B cell (primary cell): ENCODE results near the gene NCEH1. TPM values are rescaled to one million over a fixed set of nuclear protein-coding genes. Genes with fewer than 3 reads are reported as not detected.

Experiments used
- ATAC-seq: fragments of 200-7000 bp; cut with Tn5 transposase; one replicate; pipeline ENCODE4 v1.10.0; 2021; ENCODE audit warnings: low read depth, mild to moderate bottlenecking, moderate number of reproducible peaks, moderate library complexity
- CTCF ChIA-PET: fragments of 350-600 bp; sonication (Branson Sonifier 250); formaldehyde crosslinking; loops from one replicate; lab custom pipeline; 2021; ENCODE audit warnings: antibody characterized with exemption, inconsistent platforms; lab: Charles Lee
- POLR2A ChIA-PET: fragments of 350-600 bp; sonication (Branson Sonifier 250); formaldehyde crosslinking; loops from one replicate; lab custom pipeline; 2021; ENCODE audit warnings: antibody characterized with exemption; lab: Charles Lee
- DNase-seq: peaks from one replicate; pipeline ENCODE4 v3.0.0; 2013
- H2AFZ ChIP-seq: 2 replicates; pipeline ENCODE4 v1.6.1; 2012; ENCODE audit warnings: mild to moderate bottlenecking, low read depth, low read length; ENCODE audit not compliant: insufficient read depth, poor library complexity, severe bottlenecking
- H3K27ac ChIP-seq, 2 donors: 1 replicate in 1 of 2; 2 replicates in 1 of 2; pipeline ENCODE4 v1.5.1; 2012 to 2013; ENCODE audit warnings: low read length in 2 of 2, mild to moderate bottlenecking in 2 of 2, moderate library complexity in 1 of 2
- H3K27me3 ChIP-seq, 4 experiments: fragments of 200-600 bp in 1 of 4; sonication (generic) in 1 of 4; replicated peaks in 1 of 4; 1 replicate in 2 of 4; 2 replicates in 2 of 4; pipeline versions ENCODE4 v1.6.1 to v1.7.0; 2013 to 2016; ENCODE audit warnings: low read length in 3 of 4, mild to moderate bottlenecking in 2 of 4, mixed read lengths in 1 of 4, moderate library complexity in 1 of 4; ENCODE audit not compliant: insufficient read depth in 4 of 4, control insufficient read depth in 3 of 4; ENCODE audit errors: control extremely low read depth in 1 of 4
- H3K36me3 ChIP-seq, 2 experiments: replicated peaks in 1 of 2; 1 replicate in 1 of 2; 2 replicates in 1 of 2; pipeline versions ENCODE4 v1.6.1 to v1.7.1; 2013; ENCODE audit warnings: low read length in 1 of 2; ENCODE audit not compliant: insufficient read depth in 2 of 2, control insufficient read depth in 1 of 2; ENCODE audit errors: control extremely low read depth in 1 of 2, extremely low read depth in 1 of 2
- H3K4me1 ChIP-seq, 2 donors: fragments of 200-600 bp in 1 of 2; sonication (generic) in 1 of 2; 1 replicate in 1 of 2; 2 replicates in 1 of 2; pipeline versions ENCODE4 v1.5.1 to v1.6.1; 2013 to 2017; ENCODE audit warnings: low read length in 2 of 2; ENCODE audit not compliant: control insufficient read depth in 2 of 2, insufficient read depth in 2 of 2
- H3K4me2 ChIP-seq: replicated peaks from 2 replicates; pipeline ENCODE3; 2012; ENCODE audit warnings: mild to moderate bottlenecking, low read depth, low read length; ENCODE audit not compliant: poor library complexity, severe bottlenecking
- H3K4me3 ChIP-seq, 5 experiments: fragments of 200-600 bp in 1 of 5; sonication (generic) in 1 of 5; 1 replicate in 3 of 5; 2 replicates in 2 of 5; pipeline versions ENCODE4 v1.5.1 to v1.7.0; 2011 to 2016; ENCODE audit warnings: low read length in 4 of 5, mild to moderate bottlenecking in 4 of 5, low read depth in 2 of 5, control low read depth in 1 of 5, moderate library complexity in 1 of 5; ENCODE audit not compliant: insufficient read depth in 1 of 5; ENCODE audit errors: control extremely low read depth in 1 of 5, extremely low read depth in 1 of 5
- H3K79me2 ChIP-seq: fragments of 200-600 bp; sonication (generic); one replicate; pipeline ENCODE4 v1.6.0; 2016; ENCODE audit warnings: low read length; ENCODE audit not compliant: control insufficient read depth, insufficient read depth
- H3K9ac ChIP-seq: fragments of 200-600 bp; sonication (generic); 2 replicates; pipeline ENCODE4 v1.6.1; 2017; ENCODE audit warnings: mild to moderate bottlenecking, low read length, moderate library complexity
- H3K9me3 ChIP-seq, 3 donors: one replicate each; pipeline versions ENCODE4 v1.6.1 to v1.7.1; 2013; ENCODE audit warnings: low read length in 2 of 3; ENCODE audit not compliant: control insufficient read depth in 2 of 3, insufficient read depth in 1 of 3; ENCODE audit errors: control extremely low read depth in 1 of 3
- H4K20me1 ChIP-seq: 2 replicates; pipeline ENCODE4 v1.6.0; 2012; ENCODE audit warnings: mild to moderate bottlenecking, low read length; ENCODE audit not compliant: insufficient read depth, control insufficient read depth, poor library complexity, severe bottlenecking
- H3K27ac Mint-ChIP-seq: one replicate; pipeline ENCODE4 v1.8.0; 2021; ENCODE audit warnings: mixed read lengths
- H3K27me3 Mint-ChIP-seq: one replicate; pipeline ENCODE4 v1.8.0; 2021; ENCODE audit warnings: mixed read lengths
- H3K4me1 Mint-ChIP-seq: one replicate; pipeline ENCODE4 v1.8.0; 2021; ENCODE audit warnings: mixed read lengths
- H3K4me3 Mint-ChIP-seq: one replicate; pipeline ENCODE4 v1.8.0; 2021; ENCODE audit warnings: mixed read lengths
- H3K9me3 Mint-ChIP-seq: one replicate; pipeline ENCODE4 v1.8.0; 2022; ENCODE audit warnings: mixed read lengths; ENCODE audit not compliant: insufficient read depth
- EZH2 ChIP-seq: IDR thresholded peaks from 2 replicates; pipeline ENCODE4 v1.6.1; 2012; ENCODE audit warnings: borderline replicate concordance, low read depth, mild to moderate bottlenecking, moderate library complexity, low read length; ENCODE audit not compliant: insufficient read depth, poor library complexity, severe bottlenecking
- WGBS: methylation state at CpG from one replicate; pipeline ENCODE4 v1.1.5; 2013; ENCODE audit warnings: missing lambda C conversion rate; ENCODE audit not compliant: insufficient coverage; 5-methylcytosine and 5-hydroxymethylcytosine counted together
- intact Hi-C: fragments of 100-400 bp; cut with micrococcal nuclease; formaldehyde crosslinking; loops from one replicate; pipeline ENCODE4 v1.10.0; 2022
- polyA plus RNA-seq: library from polyadenylated mRNA; depleted of rRNA; stranded (reverse); fragments of >200 nt; gene quantifications from 2 replicates; pipeline ENCODE4 v1.2.3, GENCODE V29; 2012
- total RNA-seq, 2 donors: library from RNA; stranded (reverse); fragments of 120-200 nt in 1 of 2; gene quantifications; 1 replicate in 1 of 2; 2 replicates in 1 of 2; pipeline versions ENCODE4 v1.2.3 to v1.2.4, GENCODE V29; 2013 to 2022
- TF ChIP-seq, protein P1 (sequence below): fragments of 200-600 bp; IDR thresholded peaks from one replicate; pipeline ENCODE4 v1.8.0; 2022; ENCODE audit warnings: antibody characterized with exemption, mild to moderate bottlenecking

The NCEH1 gene
- total and polyA plus RNA-seq, 2 donors (not counting 1 experiment from before 2014, with no cell fraction given) = 3.4 to 8.6 TPM

DNA sequence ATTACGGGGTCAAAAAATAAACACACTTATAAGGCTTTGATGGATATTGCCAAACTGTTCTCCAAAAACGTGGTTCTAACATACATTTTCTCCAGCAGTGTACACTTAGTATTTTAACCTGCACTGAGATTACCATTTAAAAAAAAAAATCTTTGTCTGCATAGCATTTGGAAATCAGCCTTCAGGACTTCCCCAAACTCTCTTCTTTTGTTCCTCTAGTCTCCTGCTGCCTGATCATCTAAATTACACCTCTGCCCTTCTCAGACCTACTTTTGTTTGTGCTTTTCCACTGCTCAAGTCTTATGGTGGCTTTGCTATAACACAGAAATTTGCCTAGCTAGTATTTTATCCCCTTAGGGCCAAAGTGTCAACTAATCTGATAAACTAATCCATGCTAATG is 3.8 kb downstream of the NCEH1 start:
- H3K27ac Mint-ChIP-seq = no peak overlapping the region
- POLR2A ChIA-PET = no interaction called here
- no peaks in the 10 kb centered on the region for H3K9me3 ChIP-seq

DNA sequence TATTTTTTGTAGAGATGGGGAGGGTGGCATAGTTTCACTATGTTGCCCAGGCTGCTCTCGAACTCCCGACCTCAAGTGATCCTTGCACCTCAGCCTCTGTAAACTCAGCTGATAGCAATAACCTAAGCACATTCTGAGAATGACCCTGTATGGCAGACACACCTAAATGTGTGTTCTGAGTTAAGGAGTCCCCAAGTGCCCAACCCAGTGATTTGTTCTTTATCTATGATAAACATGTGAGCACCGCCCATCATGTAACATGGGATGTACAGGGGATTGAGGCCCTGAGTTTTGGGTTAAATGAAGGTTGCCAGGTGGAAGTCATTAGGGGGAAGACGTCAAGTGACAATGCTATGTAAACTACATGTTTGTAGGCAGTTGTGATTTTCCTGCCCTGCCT is 5.7 kb downstream of the NCEH1 start:
- H3K4me3 ChIP-seq = no peak overlapping the region
- CTCF ChIA-PET = interaction anchor here (1.4 kb wide), 3 partner anchors 9 to 110 kb away, joined by 3 to 4 read pairs (median 3); no protein-coding TSS in a partner anchor

More for the DNA sequence above, 3.8 kb downstream of the NCEH1 start:
- H3K27me3 ChIP-seq = no peaks in the 10 kb centered on the region
- peaks cover 15 to 23% of the 10 kb centered on the region in 2 donors for H3K4me1 ChIP-seq
- no peaks in the 10 kb centered on the region for H3K9me3 Mint-ChIP-seq
- peaks cover 42% of the 10 kb centered on the region for H3K4me1 Mint-ChIP-seq
- WGBS = 100% methylated on average over 1 of the region's 2 CpGs
- intact Hi-C loops = no loop called here
- DNase-seq (no peak), ATAC-seq (no peak)
- H3K36me3 ChIP-seq = no peaks in the 10 kb centered on the region
- no peak overlapping the region for H3K27ac ChIP-seq
- H3K4me2 ChIP-seq = no peak overlapping the region
- no peak overlapping the region for H3K4me3 Mint-ChIP-seq
- H3K9ac ChIP-seq = no peak overlapping the region
- no peak overlapping the region for H3K4me3 ChIP-seq
- CTCF ChIA-PET = no interaction called here
- no peak overlapping the region for H2AFZ ChIP-seq
- no peaks in the 10 kb centered on the region for H3K27me3 Mint-ChIP-seq
- no peak for TF ChIP-seq EZH2
- TF ChIP-seq, protein P1, sequence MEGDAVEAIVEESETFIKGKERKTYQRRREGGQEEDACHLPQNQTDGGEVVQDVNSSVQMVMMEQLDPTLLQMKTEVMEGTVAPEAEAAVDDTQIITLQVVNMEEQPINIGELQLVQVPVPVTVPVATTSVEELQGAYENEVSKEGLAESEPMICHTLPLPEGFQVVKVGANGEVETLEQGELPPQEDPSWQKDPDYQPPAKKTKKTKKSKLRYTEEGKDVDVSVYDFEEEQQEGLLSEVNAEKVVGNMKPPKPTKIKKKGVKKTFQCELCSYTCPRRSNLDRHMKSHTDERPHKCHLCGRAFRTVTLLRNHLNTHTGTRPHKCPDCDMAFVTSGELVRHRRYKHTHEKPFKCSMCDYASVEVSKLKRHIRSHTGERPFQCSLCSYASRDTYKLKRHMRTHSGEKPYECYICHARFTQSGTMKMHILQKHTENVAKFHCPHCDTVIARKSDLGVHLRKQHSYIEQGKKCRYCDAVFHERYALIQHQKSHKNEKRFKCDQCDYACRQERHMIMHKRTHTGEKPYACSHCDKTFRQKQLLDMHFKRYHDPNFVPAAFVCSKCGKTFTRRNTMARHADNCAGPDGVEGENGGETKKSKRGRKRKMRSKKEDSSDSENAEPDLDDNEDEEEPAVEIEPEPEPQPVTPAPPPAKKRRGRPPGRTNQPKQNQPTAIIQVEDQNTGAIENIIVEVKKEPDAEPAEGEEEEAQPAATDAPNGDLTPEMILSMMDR = no peak
- H4K20me1 ChIP-seq = peaks cover 12% of the 10 kb centered on the region
- H3K79me2 ChIP-seq = peaks cover 12% of the 10 kb centered on the region

More for the DNA sequence above, 5.7 kb downstream of the NCEH1 start:
- no peak overlapping the region for H3K4me2 ChIP-seq
- no peak overlapping the region for H2AFZ ChIP-seq
- peaks cover 35% of the 10 kb centered on the region for H3K4me1 Mint-ChIP-seq
- H4K20me1 ChIP-seq = peaks cover 24% of the 10 kb centered on the region
- 90% methylated on average over 2 of the region's 4 CpGs for WGBS
- H3K79me2 ChIP-seq = peaks cover 17% of the 10 kb centered on the region
- no peaks in the 10 kb centered on the region for H3K9me3 Mint-ChIP-seq
- no peak overlapping the region for H3K27ac Mint-ChIP-seq
- no peak overlapping the region for H3K9ac ChIP-seq
- peaks cover 12 to 13% of the 10 kb centered on the region in 2 donors for H3K4me1 ChIP-seq
- H3K36me3 ChIP-seq = no peaks in the 10 kb centered on the region
- no peak overlapping the region for H3K27ac ChIP-seq
- no peaks in the 10 kb centered on the region for H3K27me3 ChIP-seq
- DNase-seq (no peak), ATAC-seq (no peak)
- intact Hi-C loops = no loop called here
- H3K9me3 ChIP-seq = no peaks in the 10 kb centered on the region
- TF ChIP-seq, protein P1 = no peak
- TF ChIP-seq EZH2 = no peak
- H3K4me3 Mint-ChIP-seq = no peak overlapping the region
- POLR2A ChIA-PET = no interaction called here
- no peaks in the 10 kb centered on the region for H3K27me3 Mint-ChIP-seq
